GM10266 (cell line): Measurements from ENCODE around the gene ZSWIM6.

Experiments used
- DNase-seq: peaks from one replicate; pipeline ENCODE4 v3.0.0; 2012; ENCODE audit errors: extremely low spot score
- TF ChIP-seq, protein P1 (sequence below): IDR thresholded peaks from 2 replicates; pipeline ENCODE4 v1.5.1; 2012; ENCODE audit warnings: mild to moderate bottlenecking, low read depth; ENCODE audit not compliant: control insufficient read depth, insufficient read depth; ENCODE audit errors: missing control alignments

The ZSWIM6 gene

DNA sequence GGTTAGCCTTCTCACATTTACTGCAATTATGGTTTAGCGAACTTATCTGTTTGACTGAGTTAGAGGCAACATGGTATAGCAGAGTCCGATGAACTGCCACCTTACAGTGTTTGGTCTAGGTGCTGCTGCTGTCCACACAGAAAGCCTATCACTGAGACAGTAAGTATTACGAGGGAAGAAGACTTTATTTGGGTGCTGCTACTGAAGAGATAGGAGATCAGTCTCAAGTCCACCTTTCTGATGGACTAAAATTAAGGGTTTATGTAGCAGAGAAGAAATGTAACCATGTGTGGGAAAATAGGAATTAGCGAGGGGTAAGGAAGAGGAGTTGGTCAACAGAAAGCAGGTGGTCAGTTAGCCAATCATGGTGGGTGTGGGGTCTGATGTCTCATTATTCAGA is 109.7 kb downstream of the ZSWIM6 start:
- TF ChIP-seq, protein P1, sequence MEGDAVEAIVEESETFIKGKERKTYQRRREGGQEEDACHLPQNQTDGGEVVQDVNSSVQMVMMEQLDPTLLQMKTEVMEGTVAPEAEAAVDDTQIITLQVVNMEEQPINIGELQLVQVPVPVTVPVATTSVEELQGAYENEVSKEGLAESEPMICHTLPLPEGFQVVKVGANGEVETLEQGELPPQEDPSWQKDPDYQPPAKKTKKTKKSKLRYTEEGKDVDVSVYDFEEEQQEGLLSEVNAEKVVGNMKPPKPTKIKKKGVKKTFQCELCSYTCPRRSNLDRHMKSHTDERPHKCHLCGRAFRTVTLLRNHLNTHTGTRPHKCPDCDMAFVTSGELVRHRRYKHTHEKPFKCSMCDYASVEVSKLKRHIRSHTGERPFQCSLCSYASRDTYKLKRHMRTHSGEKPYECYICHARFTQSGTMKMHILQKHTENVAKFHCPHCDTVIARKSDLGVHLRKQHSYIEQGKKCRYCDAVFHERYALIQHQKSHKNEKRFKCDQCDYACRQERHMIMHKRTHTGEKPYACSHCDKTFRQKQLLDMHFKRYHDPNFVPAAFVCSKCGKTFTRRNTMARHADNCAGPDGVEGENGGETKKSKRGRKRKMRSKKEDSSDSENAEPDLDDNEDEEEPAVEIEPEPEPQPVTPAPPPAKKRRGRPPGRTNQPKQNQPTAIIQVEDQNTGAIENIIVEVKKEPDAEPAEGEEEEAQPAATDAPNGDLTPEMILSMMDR, result no peak
- DNase-seq, result no peak

DNA sequence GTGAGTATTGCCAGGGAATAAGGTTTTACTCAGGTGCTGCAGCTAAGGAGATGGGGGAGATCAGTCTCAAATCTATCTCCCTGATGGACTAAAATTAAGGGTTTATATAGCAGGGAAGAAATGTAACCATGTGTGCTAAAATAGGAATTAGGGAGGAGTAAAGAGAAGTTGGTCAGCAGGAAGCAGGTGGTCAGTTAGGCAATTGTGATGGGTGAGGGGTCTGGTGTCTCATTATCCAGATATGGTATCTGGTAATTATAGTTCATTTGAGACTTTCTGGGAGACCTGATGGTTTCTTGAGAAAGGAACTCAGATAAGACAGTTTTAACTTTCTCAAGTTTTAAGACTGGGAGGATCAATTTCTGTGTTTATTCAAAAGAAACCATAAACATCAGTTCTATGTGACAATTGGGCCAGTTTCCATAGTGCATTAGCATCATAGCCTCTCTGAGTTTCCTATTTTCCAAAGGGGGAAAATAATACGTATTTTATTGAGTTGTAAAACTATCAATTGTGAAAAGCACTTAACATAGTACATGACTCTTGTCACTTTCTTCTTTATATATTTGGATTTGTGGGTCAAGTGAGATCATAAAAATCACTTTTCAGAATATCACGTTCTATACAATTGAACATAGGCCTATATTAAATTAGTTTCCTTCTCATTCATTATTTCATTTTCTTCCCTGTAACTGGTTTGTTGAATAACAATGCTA is 115.9 kb downstream of the ZSWIM6 start:
- TF ChIP-seq, protein P1, result no peak
- DNase-seq, result no peak

DNA sequence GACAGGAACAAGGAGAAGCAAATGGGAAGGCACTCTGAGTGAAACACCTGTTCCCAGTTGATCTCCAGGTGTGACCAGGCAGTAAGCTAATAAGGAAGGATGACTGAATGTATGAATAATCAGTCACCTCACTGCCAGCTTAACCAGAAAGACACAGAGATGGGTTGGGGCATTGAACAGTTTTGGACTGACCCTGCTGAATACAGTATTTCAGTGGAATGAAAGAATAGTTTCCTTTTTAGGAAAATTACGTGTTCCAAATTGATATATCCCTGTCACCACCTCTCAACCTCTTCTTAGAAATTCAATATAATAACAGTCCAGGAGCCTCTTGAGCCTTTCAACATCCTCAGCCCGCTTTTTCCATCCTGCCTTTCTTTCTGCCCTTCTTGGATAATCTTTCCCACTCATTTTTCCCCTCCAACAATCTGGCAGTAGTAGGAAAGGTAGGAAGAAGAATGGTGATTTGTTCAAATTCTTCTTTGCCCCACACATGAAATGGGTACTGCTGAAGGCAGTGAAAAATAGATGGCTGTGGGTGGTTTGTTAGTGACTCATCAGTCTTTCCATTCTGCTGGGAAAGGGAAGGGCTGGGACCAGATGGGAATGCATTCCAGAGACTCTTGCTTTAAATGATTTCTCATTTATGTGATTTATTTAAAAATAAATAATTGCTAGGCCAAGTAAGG is 117.9 kb downstream of the ZSWIM6 start:
- DNase-seq, result no peak
- TF ChIP-seq, protein P1, result no peak

DNA sequence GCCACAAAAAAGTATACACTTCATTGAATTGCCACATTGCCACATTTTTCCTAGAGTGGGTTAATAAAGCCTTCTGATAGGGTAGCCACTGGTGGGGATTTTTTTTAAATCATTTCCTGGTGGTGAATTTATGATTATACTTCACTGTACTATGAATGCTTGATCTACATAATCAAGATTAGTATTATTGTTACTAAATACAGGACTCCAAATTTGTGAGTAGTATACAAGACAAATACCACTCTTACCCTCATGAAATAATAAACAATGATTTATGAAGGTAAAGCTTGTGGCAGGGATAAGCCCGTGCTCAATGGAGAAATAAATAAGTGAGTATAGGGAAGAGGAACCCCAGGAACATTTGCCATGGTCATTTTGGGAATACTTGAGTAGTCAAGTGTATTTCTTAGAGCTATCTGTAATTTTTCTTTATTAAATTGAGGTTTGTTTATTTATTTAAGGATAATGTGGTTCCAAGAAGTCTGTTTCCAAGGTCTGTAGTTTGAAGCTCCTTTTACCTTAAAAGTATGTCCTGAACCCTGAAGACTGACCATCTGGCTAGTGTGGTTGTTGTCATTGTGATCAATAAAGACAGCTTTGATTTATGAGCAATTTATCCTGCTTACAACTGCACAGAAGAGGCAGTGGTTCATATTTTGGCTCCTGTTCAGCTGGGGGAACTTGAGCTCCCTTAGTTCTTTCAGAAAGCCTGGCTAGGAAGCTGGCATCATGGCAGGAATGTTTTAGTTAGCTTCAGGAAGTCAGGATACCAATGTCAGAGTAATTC is 118.6 kb downstream of the ZSWIM6 start:
- no peak for DNase-seq

DNA sequence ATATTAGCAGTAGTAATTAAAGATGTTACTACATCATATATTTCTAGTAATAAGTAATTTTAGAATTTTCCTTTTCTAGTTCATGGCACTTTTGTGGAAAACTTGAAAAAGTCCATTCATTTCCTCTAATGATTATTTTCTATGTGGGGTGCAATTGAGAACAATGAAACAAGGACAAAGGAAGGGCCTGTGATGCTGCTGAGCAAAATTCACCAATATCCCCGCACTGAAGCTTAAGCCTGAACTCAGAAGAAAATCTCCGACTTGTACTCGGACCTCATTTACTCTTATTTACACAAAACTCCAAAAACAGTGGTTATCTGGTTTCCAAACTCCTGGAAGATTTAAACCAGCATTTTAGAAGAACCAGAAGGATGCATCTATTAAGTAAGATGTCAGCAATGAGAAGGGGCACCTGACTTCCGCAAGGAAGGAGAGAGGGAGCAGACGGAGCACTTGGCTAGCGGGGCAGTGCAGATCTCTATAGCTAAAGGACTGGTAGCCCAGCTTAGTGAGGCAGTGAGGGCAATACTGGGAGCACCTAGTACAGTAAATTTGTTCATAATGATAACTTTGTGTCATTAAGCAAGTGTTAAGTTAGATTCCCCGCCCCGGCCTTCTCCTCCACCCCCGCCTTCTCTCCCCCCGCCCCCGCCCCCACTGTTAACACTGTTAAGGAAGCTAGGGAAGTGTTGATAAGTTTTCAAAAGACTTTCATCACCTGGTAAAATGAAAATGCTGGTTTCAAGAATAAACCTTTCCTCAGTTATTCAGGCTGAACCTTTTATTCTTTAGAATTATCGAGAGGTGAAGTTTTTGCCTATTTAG is 123.3 kb downstream of the ZSWIM6 start:
- TF ChIP-seq, protein P1, result no peak
- DNase-seq, result no peak

More for the DNA sequence above, 118.6 kb downstream of the ZSWIM6 start:
- TF ChIP-seq, protein P1, result no peak

DNA sequence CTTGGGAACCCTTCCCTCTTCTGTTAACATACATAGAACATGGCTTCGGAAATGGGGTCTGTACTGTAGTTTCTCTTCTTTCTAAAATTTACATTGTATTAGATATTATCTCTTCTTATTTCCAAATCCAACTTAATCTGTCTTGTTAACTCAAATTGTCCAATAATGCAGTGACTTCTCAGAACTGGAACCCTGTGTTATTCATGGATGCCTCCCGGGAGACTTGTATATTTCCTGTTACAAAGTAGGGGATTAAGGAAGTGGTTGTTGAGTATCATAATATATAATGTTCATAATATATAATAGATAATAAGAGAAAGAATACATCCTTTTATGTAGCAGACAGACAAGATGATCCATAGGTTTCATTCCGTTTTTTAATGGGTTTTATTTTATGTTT is 128.4 kb downstream of the ZSWIM6 start:
- TF ChIP-seq, protein P1, result no peak
- no peak for DNase-seq
